ENCODE results near the gene SLC41A3.
"Not testable (repeated sequence)": the region's sequence is repeated elsewhere in the genome, so short reads cannot be mapped to it uniquely, and the experiment has no call there.

SLC41A3 gene

GRCh38 chr3:126082362-126083137 lies 1.4 kb downstream of the SLC41A3 start:
- DNase-seq (ENCODE audit: low spot score) = peak; percentile 8

DNA sequence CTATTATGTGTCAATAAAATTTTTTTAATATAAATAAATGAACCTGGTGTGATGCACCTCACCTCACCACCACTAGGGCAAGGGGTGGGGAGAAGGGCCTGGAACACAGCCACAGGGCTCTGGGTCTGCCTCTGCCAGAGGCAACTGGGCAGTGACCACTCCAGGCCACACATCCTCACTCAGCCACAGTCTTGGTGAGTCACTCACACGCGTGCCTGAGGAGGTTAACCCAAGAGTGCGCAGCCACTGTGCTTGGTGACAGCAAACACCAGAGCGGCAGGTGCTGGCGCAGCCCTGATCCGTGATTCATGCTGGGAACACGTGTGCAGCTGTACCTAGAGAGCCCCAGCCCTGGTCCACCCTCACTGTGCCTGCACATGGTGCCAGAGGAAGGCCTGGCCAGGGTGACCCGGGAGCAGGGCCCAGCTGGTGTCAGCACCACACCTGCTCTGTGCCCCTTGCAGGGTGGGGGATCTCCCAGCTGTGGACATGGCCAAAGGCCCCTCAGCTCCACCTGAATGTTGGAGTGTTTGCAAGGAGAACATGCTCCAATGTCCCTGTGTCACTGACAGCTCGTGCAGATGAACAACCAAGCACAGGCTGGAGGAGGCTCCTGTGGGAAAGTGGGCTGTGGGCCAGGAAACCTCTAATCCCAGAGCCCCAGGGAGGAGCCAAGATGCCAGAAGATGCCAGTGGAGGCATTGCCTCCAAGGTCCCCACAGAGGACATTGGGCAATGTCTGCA lies 2.1 kb downstream of the SLC41A3 start:
- peak; percentile 79 for DNase-seq (ENCODE audit: low spot score)

DNA sequence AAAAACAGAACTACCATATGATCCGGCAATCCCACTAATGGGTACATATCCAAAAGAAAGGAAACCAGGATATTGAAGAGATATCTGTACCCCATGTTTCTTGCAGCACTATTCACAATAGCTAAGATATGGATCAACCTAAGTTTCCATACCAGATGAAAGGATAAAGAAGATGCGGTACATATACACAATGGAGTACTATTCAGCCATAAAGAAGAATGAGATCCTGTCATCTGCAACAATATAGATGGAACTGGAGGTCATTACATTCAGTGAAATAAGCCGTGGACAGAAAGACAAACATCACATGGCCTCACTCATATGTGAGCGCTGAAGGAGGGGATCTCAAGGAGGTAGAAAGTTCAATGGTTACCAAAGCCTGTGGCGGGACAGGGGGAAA lies 3.0 kb downstream of the SLC41A3 start:
- no peak for DNase-seq (ENCODE audit: low spot score)

- peak; percentile 2 for DNase-seq (ENCODE audit: low spot score)
Measured at GRCh38 chr3:126078866-126079265, 5.1 kb downstream of the SLC41A3 start.

DNA sequence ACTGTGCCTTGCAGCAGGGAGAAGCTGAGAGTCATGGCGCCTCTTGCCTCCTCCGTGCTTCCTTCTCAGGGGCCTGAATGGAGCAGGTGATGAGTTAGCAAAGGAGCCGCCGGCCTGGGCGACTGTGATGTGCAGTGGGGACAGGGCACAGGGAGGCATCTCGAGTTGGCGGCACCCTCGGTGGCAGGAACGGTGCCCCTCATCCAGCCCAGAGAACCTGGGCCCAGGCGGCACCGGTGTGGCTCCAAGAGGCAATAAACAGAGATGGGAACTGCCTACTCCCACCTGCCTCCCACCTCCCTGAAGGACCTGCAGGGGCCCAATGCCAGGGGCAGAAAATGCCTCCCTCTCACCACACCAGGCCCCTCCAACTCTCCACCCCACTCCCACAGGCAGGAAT lies 6.2 kb downstream of the SLC41A3 start:
- no peak for DNase-seq (ENCODE audit: low spot score)

GRCh38 chr3:126076140-126076539 lies 7.8 kb downstream of the SLC41A3 start:
- DNase-seq (ENCODE audit: low spot score) = no peak

GRCh38 chr3:126070146-126070545 lies 13.8 kb downstream of the SLC41A3 start:
- no peak for DNase-seq (ENCODE audit: low spot score)

DNA sequence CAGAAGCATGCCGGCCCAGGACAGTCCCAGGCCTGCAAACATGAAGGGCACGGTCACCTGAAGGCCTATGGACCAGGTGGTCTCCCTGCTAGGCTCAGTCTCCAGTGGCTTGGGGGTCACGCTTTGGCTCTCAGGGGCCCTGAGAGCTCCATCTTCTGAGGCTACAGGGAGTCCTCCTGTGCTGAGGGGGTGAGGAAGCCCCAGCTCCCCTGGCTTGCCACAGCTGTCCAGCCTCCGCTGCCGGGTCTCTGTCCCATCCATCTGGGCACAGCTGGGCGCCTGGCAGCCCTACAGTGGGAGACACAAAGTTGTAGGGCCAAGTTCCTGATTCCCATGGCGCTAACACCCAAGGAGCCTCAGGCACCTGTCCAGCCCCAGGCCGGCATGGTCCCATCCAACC lies 16.0 kb downstream of the SLC41A3 start:
- DNase-seq (ENCODE audit: low spot score) = peak; percentile 5

- not testable (repeated sequence) for DNase-seq (ENCODE audit: low spot score)
Measured at GRCh38 chr3:126066676-126067075, 17.2 kb downstream of the SLC41A3 start.

GRCh38 chr3:126065876-126066275 lies 18.0 kb downstream of the SLC41A3 start:
- no peak for DNase-seq (ENCODE audit: low spot score)

DNA sequence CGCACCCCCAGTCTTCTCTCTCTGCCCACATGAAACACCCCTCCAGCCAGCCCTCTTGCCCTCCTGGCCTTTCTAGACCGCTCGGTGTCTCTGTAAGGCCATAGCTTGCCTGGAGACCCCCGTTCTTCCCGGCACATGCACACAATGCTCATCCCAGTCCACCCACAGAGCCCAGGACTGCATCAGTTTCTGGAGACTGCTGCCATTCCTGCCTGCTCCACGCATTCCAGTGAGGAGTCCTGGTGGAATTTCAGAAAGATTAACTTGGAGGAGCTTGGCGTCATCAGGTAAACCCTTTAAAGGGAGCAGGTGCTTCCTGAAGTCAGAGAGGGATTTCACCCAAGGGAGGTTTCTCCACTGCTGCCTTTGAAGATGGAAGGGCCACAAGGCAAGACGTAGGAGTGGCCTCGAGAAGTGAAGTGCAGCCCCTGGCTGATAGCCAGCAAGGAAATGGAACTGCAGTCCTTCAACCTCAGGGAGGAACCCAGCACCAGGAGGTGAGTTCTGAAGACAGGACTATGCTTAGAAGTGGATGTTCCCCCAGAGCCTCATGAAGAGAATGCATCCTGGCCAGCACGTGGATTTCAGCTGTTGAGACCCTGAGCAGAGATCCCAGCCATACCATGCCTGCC lies 19.2 kb downstream of the SLC41A3 start:
- no peak for DNase-seq (ENCODE audit: low spot score)

GRCh38 chr3:126063358-126063965 lies 20.5 kb downstream of the SLC41A3 start:
- DNase-seq (ENCODE audit: low spot score) = no peak

DNA sequence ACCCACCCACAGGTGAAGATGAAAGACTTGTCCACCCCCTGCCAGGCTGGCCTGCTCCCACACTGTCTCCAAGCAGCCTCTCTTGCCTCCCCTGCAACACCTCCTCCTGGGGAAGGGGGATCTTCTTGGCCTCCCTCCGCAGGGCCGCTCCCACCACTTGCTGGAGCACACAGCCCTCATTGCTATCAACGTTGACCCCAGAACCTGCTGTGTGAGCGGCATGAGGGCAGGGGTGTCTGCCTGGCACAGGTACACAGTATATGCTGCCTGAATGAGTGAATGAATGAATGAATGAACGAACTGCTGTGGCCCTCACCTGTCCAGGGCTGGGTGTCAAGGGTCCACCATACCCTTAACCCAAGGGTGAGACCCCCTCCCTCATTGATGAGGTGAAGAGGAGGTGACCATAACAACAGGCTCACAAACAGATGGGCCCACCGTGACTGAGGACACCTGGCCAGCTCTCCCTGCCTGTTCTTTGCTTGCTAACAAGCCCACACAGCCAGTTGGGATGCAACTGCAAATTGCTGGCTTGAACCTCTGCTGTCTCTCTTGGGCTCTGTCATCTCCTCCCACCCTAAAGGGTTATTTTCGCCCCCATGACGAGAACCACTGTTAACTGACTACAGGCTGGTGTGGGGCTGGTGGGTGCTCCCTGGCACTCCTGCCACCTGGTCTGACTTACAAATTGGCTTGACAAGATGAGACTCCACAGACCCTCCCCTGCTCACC lies 22.5 kb downstream of the SLC41A3 start:
- DNase-seq (ENCODE audit: low spot score) = no peak

DNA sequence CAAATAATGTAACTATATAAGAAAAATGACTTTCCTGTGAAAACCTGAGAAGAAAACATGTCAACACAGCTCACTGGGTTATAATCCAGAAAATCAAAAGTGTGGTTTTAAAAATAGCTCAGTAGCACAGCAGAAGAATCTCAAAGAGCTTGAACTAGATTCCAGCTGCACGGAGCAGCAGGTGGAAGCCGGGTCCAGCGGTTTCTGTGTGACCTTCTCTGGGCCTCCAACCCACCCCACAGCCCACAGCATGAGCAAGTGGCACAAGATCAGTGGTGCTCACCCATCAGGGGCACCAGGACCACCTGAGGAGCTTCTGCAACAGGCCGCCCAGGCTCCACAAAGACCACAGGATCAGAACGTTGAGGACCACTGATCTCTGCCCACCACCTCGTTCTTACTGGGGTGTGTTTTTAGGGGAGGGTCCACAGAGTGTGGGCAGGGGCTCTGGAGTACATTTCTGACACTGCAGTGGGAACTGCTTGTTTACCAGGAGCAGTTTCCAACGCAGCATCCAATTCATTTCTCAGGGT lies 23.2 kb downstream of the SLC41A3 start:
- DNase-seq (ENCODE audit: low spot score) = no peak

DNA sequence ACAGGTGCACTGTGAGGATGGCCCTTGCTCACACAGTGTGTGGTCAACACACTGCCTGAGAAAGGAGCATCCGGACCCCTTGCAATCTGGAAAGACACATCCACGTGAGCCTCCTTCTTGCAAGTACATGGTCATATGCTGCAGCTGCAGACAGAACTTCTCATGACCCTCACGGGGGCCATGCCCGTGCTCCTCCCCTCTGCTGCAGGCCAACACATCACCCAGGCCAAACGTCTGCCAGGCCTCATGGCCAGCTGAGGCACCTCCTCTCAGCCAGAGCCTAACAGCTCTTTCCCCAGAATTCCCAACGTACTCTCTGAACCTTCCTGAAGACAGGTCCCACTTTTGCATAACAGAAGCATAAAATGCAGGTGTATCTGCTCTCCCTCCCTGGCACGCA lies 25.3 kb downstream of the SLC41A3 start:
- DNase-seq (ENCODE audit: low spot score) = no peak

- DNase-seq (ENCODE audit: low spot score) = no peak
Measured at GRCh38 chr3:126057936-126058335, 26.0 kb downstream of the SLC41A3 start.

DNA sequence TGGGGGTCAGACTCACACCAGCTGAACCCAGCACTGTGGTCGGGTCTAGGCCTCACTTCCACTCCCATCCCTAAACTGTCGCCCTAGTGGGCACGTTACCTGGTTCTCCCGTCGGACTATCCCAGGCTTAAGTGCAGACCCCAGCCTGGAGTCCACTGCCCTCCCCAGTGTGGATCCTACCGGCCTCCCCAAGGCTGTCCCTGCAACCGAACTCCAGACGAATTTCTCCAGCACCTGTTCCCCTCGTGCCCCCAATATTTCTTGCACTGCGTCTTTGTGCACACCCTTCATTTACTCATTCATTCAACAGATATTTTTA lies 26.5 kb downstream of the SLC41A3 start:
- no peak for DNase-seq (ENCODE audit: low spot score)

DNA sequence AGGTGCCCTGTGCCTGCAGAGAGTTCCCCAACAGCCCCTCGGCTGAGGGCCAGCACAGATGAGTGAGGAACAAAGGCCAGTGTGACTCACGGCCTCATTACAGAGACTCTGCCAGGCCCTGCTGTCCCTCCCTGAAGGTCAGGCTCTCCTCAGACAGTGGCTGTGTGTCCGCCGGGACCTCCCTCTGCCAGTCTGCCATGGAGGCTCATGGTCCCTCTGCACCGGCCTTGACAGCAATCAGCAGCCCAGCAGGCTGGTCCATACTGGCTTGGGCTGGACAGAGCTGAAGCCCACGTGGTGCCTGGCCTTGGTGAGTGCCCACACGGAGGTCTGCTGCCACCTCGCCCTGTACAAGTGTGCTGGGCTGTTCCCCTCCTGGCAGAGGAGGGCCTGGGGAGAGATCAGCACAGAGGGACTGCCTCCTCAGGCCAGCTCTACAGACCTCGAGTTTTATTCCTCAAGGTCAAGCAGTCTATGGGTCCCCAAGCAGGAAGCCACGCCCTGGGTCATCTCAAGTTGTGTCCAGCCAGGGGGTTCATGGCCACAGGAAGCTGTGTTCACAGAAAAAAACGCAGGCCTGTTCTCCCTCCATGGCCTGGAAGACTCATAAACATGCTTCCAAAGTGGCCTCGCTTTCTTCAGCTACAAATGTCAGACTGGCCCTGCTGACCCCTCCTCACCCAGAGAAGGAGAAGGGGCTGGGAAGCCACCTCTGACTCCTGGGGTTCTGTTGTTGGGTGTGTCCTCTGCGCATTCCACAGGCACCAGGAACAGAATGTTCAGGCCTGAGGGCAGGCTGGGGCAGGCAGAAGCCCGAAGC lies 27.0 kb downstream of the SLC41A3 start:
- DNase-seq (ENCODE audit: low spot score) = peak; percentile 61

- peak; percentile 3 for DNase-seq (ENCODE audit: low spot score)
Measured at GRCh38 chr3:126056088-126056487, 27.8 kb downstream of the SLC41A3 start.

DNA sequence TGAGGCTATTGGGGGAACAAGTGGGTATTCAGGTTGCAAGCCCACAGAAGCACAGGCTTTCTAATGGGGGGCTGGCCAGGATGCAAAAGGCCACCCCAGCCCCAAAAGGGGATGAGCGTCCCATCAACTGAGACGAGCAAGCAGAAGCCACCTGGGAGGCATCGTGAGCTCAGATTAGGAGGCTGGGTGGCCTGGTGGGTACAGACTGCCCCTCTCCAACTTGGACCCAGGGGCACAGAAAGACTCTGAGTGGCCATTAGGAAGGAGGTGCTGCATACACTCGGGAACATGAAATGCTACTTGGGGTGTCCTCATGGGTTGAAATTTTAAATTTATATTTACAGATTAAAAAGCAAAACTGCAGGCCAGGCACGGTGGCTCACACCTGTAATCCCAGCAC lies 29.1 kb downstream of the SLC41A3 start:
- no peak for DNase-seq (ENCODE audit: low spot score)
